Cortex of kidney (tissue), 1 donor: ENCODE measurements around the gene NABP1.
A peak's percentile ranks its signal among the peaks of the same experiment; 100 is the strongest.
"Not testable (repeated sequence)": the region's sequence is repeated elsewhere in the genome, so short reads cannot be mapped to it uniquely, and the experiment has no call there.

Experiments
- DNase-seq: peaks from one replicate; lab custom pipeline; 2025; lab: John Stamatoyannopoulos, UW

The NABP1 gene, protein sequence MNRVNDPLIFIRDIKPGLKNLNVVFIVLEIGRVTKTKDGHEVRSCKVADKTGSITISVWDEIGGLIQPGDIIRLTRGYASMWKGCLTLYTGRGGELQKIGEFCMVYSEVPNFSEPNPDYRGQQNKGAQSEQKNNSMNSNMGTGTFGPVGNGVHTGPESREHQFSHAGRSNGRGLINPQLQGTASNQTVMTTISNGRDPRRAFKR

DNA sequence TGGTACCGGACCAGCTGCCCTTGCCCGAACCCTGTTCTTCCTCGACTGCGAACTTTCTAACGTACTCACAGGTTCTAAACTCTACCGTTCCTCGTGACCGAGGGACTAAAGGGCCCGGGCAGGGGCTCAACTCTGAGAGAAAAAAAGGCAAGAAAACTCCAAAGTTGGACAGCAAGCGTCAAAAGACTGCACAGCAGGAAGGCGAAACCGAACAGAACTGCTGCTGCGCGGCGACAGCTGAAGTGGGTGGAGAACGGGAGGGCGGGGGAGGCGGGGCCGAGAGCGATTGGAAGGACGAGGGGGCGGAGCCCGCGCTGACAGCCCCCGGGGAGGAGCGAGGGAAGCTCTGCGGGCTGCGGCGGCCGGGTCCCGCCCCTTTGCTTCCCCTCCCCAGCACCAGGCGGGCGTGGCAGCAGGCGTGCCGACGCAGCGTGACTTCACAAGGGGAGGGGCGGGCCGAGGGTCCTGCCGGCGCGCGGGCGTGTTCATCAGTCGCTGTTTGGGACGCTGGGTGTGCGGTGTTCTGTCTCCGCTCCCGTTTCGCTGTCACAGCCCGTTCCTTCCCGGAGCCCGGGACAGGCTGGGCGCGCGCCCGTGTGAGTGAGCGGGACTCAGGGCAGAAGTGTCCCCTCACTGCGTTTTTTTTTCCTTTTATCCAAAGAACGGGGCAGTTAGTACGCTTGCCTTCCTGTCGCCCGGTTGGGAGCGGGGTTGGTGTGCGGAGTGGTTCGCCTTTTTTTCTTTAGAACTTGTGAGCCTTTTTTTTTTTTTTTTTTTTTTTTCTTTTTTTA is at the start of gene NABP1:
Gene NABP1, plus strand, starts transcription at position 491 of the 791 bp plus-strand sequence. CDS start 479 bp downstream, outside the sequence.
- peak; percentile 97 for DNase-seq

DNA sequence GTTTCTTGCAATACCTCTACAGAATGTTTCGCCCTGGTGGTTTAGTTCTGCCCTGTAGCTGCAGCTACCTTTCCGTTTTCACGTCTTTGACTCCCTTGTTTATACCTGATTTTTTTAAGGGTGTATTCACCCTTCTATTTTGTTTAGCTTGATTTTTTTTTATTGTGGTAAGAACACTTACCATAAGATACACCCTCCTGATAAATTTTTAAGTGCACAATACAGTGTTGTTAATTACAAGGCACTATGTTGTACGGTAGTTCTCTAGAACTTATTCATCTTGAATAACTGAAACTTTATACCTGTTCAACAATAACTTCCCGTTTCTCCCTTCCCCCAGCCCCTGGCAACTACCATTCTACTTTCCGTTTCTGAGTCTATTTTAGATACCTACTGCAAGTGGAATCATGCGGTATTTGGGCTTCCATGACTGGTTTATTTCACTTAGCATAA is 48.9 kb upstream of the NABP1 start:
- DNase-seq = no peak

DNA sequence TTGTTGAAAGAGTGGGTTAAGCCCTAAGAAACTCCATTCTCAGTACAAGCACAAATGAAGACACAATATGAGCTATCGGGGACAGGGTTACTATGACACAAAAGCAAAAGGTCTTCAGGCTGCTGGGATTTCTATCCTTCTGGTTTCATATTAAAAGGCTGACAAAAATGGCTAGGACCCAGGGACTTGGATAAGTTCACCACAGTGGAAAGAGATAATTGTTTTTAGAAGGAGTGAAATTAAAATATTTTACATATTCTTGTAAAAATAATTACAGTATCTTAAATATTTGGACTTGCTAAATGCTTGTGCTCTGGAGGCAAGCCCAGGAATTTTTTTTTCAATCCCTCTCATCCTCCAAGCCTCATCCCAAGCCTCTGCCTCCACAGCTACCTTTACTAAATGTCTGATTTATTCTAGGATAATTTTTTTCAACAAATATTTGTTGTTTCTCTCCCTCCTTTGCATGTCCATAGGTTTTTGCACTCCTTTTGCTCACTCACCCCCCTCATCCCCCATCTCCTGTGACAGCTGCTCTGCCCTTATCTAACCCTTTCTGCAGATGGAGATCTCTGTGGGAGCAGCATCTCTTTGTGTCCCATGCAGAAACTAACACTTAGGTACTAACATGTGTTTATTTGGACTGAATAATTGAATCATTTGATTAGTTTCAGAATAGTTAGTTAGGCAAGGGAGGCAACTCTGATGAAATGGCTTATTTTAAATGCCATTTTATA is 47.8 kb upstream of the NABP1 start:
- DNase-seq = no peak

- no peak for DNase-seq
Observed at GRCh38 chr2:191631754-191632153, 46.2 kb upstream of the NABP1 start.

DNA sequence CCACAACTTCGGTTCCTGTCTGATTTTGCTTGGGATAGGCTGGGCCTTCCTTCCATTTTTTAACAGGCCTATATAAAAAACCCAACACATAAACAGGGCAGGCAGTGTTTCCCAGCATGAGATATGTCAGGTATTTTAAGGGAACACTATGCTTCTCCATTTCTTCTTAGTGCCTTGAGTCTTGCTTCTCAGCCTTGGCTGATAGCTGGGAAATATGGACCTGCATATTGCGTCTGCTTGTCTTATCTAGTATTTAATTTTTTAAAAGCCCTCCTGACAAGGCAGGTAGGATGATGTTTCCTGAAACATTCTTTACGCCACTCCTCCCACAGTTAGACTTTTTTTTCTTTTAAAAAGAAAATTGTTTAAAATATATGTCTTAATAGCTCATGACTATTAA is 45.5 kb upstream of the NABP1 start:
- no peak for DNase-seq

DNA sequence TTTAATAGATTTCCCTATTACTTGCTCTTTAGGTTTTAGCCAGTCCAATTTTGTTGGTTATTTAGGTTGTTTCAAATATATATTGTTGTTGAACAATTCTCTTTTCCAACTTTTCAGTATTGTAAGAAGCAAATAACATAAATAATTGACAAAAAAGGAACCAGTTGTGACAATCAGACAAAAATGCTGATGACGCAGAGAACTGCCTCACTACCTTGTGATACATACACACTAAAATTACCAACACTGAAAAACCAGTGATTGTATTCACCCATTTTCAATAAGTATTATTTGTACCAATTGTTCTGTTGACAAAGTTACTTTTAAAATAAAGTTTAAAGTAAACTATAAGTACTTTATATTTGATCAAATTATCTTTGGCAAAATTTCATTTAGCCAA is 43.1 kb upstream of the NABP1 start:
- no peak for DNase-seq

- DNase-seq = no peak
Observed at GRCh38 chr2:191635333-191636234, 42.4 kb upstream of the NABP1 start.

DNA sequence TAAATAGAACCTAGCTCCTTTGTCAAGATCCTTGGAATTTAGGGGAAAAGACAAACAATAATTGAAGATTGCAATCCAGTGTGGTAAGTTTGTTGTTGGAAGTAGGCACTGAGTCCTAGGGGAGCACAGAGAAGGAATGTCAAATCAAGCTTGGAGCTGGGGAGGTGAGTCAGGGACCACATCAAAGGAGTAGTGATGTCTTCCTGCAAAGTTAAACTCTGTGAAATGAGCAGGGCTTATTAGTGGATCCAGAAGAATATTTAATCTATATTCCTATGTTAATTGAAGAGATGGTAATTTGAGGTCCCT is 41.7 kb upstream of the NABP1 start:
- no peak for DNase-seq

DNA sequence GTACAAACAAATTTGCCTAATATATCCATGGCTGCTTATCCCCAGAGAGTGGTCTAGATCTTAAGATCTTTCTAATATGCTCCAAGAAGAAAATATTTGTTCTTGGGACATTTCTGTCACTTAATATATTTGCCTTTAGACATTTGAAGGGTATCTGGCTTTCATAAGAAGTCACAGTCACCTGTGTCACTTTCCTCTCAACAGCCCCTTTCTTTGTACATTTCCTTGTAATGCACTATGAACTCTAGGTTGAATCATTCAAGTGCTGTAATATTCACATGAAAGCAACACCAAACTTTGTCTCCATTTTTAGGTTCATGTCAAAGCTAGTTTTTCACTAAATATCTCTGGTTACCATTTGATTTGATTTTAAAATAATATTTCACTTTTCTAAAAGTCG is 41.4 kb upstream of the NABP1 start:
- DNase-seq = no peak

DNA sequence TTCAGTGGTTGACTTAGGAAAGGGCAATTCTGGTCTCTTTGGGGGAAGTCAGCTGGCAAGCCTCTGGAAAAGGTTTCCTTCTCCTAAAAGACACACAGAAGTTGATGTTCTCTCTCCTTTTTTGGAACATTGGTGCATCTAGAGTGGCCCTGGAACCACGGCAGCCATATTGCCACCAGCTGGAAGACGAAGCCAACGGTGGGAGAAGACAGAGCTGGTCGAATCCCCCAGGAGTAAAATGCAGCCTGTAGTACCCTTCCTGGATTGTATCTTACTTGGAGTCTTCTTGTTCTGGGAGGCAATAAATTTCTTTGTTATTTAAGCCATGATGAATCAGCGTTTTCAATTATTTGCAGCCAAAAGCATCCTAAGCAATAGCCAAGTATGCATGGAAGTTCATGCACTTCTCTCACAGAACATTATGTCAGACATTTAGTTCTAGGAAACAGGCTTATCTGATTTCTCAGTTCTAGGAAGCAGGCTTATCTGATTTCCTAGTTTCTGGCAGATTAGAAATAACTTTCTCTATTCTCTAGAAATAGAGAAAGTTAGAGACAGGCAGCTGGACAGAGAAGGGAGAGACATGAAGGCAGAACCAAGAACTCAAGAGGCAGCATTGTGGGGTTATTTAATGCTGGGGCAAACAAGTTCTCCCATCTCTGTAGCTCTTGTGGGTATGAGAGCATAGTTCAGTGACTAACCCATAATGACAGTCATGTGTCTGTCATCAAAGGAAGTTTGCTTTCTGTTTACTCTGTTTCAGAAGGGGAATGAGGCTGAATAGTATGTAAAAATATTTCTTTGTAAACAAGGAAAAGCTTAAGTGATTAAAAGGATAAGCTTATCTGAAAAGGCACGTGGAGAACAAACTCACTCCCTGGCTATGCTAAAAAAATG is 40.5 kb upstream of the NABP1 start:
- no peak for DNase-seq

DNA sequence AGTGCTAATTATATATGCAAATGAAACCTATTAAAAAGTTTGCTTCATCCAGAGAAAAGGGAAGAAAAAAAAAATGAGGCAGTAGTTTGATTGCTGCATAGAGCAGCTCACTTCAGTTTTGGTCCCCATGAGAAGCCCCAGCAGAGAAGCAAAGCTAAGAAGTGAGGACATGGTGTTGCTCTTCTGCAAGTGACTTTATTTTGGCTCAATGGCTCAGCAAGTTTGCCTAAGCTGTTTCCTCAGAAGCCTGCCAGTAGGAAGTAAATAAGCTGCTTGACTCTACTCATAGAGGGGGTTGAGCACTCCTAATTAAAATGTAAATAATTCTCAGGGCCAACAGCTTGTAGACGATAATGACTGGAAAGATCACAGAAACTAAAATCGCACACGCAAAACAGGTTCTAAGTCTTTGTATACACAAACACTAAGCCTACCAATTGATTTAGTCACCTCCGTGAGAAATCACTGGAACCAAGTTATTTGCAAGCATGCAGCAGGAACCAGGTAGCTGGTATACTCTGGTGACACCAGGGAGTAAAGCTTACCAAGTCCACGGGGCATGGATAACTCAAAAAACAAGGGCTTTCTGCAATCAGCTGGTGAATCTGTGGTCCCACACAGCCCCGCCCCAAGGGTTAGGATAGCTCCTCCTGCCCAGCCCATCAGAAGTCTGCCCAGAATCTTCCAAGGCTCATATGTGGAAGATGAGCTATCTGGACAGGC is 39.7 kb upstream of the NABP1 start:
- no peak for DNase-seq

- no peak for DNase-seq
Observed at GRCh38 chr2:191638802-191639172, 39.1 kb upstream of the NABP1 start.

DNA sequence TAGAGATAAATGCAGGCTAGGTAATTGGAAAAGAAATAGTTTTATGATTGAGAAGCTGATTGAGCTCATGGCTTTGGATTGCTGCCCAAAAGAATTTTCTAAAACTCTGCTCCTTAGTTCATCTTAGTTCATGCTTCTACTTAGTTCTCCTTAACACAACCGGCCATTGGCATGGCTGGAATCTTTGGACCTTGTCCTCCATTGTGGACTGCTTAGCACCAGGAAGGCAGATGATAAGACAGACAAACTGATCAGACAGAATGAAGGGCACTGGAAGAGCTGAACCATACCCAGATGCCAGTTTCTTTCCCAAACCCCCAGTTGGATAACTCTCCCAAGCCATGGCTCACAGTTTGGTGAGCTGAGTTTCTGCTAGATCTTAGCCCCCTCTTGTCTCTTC is 36.3 kb upstream of the NABP1 start:
- no peak for DNase-seq

- DNase-seq = no peak
Observed at GRCh38 chr2:191642541-191642940, 35.4 kb upstream of the NABP1 start.

DNA sequence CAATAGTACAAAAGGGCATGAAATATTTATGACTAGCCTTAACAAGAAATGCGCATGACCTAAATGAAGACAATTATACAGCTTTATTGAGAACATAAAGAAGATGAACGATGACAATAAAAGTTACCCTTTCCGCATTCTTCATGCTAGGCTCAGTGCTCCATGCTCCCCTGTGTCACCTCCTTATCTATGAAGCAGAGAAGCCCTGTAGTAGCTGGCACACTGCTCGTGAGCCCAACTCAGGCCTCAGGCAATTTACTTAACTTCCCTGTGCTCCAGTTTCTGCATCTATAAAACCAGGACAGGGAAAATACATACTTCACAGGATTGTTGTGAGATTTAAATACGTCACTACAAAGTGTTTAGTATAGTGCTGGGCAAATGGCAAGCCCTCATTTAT is 34.5 kb upstream of the NABP1 start:
- DNase-seq = no peak

DNA sequence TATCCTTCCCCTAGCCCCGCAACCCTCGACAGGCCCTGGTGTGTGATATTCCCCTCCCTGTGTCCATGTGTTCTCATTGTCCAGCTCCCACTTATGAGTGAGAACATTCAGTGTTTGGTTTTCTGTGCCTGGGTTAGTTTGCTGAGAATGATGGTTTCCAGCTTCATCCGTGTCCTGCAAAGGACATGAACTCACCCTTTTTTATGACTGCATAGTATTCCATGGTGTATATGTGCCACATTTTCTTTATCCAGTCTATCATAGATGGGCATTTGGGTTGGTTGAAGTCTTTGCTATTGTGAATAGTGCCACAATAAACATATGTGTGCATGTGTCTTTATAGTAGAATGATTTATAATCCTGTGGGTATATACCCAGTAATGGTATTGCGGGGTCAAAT is 33.3 kb upstream of the NABP1 start:
- DNase-seq = not testable (repeated sequence)

DNA sequence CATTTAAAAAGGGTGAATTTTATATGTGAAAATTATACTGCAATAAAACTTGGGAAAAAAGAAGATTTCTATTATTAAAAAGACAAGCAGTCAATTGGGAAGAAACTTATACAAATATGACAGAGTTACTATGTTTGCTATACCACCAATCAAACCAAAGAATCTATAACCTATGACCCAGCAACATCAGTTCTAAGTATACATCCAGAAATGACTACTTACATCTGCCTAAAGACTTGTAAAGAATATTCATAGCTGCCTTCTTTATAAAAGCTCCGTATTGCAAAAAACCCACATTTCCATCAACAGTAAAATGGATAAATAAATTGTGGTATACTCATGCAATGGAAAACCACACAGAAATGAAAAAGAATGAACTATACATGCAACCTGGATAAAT is 32.9 kb upstream of the NABP1 start:
- no peak for DNase-seq

GRCh38 chr2:191645434-191646162 is 32.3 kb upstream of the NABP1 start:
- DNase-seq = no peak

GRCh38 chr2:191646163-191646902 is 31.6 kb upstream of the NABP1 start:
- no peak for DNase-seq
